Thoracic aorta (tissue), 2 donors: ENCODE measurements around the gene PDE1A. TPM values are rescaled to one million over a fixed set of nuclear protein-coding genes. Genes with fewer than 3 reads are reported as not detected.

ENCODE experiments used
- ATAC-seq: fragments of 150-250 bp; one replicate; pipeline ENCODE4 v1.8.0; 2017; ENCODE audit warnings: low read depth; ENCODE audit not compliant: insufficient number of reproducible peaks, low FRiP score
- DNase-seq: peaks from one replicate; pipeline ENCODE4 v3.0.0-alpha.2; 2020; ENCODE audit warnings: low spot score
- H3K27ac ChIP-seq, 2 donors: fragments of 200-600 bp; sonication (generic); 1 replicate in 1 of 2; 2 replicates in 1 of 2; pipeline ENCODE4 v1.5.1; 2016; ENCODE audit warnings: mild to moderate bottlenecking in 2 of 2, moderate library complexity in 2 of 2
- H3K27me3 ChIP-seq: fragments of 200-600 bp; sonication (generic); replicated peaks from 2 replicates; pipeline ENCODE4 v1.6.0; 2016; ENCODE audit warnings: mild to moderate bottlenecking; ENCODE audit not compliant: insufficient read depth
- H3K36me3 ChIP-seq: fragments of 200-600 bp; sonication (generic); one replicate; pipeline ENCODE4 v1.5.1; 2016
- H3K4me1 ChIP-seq, 2 donors: fragments of 200-600 bp; sonication (generic); 1 replicate in 1 of 2; 2 replicates in 1 of 2; pipeline versions ENCODE4 v1.5.1 to v1.6.0; 2016; ENCODE audit warnings: low read depth in 2 of 2, mild to moderate bottlenecking in 1 of 2; ENCODE audit not compliant: control insufficient read depth in 1 of 2
- H3K4me3 ChIP-seq: fragments of 200-600 bp; sonication (generic); 2 replicates; pipeline ENCODE4 v1.5.1; 2016; ENCODE audit warnings: mild to moderate bottlenecking
- H3K9me3 ChIP-seq: fragments of 200-600 bp; sonication (generic); 2 replicates; pipeline ENCODE4 v1.5.1; 2016
- total RNA-seq, 2 donors: library from RNA; depleted of rRNA; stranded (reverse); fragments of >200 nt; gene quantifications; one replicate each; pipeline versions ENCODE4 v1.1.0 to v1.2.3, GENCODE V29; 2016
- TF ChIP-seq, protein P1 (sequence below): fragments of 200-600 bp; sonication (generic); IDR thresholded peaks from one replicate; pipeline ENCODE4 v1.5.1; 2019; ENCODE audit warnings: antibody characterized with exemption

The PDE1A gene
- total RNA-seq, 2 donors from 2014 or later = 31.7 to 35.2 TPM

DNA sequence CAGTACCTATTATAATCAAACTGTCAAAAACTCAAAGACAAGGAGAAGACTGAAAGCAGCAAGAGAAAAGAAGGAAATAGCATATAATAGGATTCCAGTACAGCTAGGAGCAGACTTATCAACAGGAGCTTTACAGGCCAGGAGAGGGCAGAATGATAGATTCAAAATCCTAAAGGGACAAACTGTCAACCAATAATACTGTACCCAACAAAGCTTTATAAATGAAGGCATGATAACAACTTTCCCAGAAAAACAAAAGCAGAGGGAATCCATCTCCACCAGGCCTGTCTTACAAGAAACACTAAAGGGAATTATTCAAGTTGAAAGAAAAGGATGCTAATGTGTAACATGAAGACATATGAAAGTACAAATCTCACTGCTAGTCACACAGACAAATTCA, 42.0 kb downstream of the PDE1A start:
- ATAC-seq = no peak
- H3K4me3 ChIP-seq = no peak overlapping the region
- H3K27ac ChIP-seq = no peak overlapping the region
- no peaks in the 10 kb centered on the region for H3K36me3 ChIP-seq
- no peak for DNase-seq
- H3K27me3 ChIP-seq = no peaks in the 10 kb centered on the region
- peaks cover 1 to 10% of the 10 kb centered on the region in 2 donors for H3K4me1 ChIP-seq
- TF ChIP-seq, protein P1, sequence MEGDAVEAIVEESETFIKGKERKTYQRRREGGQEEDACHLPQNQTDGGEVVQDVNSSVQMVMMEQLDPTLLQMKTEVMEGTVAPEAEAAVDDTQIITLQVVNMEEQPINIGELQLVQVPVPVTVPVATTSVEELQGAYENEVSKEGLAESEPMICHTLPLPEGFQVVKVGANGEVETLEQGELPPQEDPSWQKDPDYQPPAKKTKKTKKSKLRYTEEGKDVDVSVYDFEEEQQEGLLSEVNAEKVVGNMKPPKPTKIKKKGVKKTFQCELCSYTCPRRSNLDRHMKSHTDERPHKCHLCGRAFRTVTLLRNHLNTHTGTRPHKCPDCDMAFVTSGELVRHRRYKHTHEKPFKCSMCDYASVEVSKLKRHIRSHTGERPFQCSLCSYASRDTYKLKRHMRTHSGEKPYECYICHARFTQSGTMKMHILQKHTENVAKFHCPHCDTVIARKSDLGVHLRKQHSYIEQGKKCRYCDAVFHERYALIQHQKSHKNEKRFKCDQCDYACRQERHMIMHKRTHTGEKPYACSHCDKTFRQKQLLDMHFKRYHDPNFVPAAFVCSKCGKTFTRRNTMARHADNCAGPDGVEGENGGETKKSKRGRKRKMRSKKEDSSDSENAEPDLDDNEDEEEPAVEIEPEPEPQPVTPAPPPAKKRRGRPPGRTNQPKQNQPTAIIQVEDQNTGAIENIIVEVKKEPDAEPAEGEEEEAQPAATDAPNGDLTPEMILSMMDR = no peak
- peaks cover 7% of the 10 kb centered on the region for H3K9me3 ChIP-seq

- Histone ChIP-seq H3K4me1 (peaks cover 11 to 32% of the 10 kb centered on the region in 2 donors), H3K4me3 (no peak overlapping the region), H3K27me3 (no peaks in the 10 kb centered on the region), H3K36me3 (no peaks in the 10 kb centered on the region), H3K27ac (no peak overlapping the region), H3K9me3 (peaks cover 20% of the 10 kb centered on the region)
- DNase-seq (no peak), ATAC-seq (no peak)
- TF ChIP-seq, protein P1 = no peak
Measured at GRCh38 chr2:182381225-182381624, 45.6 kb downstream of the PDE1A start.

DNA sequence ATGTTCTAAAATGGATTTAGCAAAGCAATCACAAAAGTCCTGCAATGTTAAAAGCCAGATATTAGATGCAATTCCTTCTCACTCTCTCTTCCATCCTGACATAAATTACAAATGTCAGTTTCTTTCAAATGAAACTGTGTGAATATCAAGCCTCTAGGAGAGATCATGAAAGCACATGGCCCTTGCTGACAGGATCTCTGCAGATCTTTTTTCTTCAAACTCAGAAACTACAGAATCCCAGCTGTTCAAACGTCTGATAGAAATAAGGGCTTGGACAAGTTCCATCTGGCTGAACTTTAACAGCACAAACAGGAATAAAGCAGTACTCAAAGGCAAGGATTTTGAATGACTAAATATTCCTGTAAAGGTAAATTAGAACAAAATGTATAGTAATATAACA, 47.6 kb downstream of the PDE1A start:
- H3K4me3 ChIP-seq = no peak overlapping the region
- peaks cover 21% of the 10 kb centered on the region for H3K9me3 ChIP-seq
- ATAC-seq = no peak
- H3K4me1 ChIP-seq = peaks cover 11 to 32% of the 10 kb centered on the region in 2 donors
- TF ChIP-seq, protein P1 = no peak
- H3K27me3 ChIP-seq = no peaks in the 10 kb centered on the region
- no peak for DNase-seq
- peak overlapping the region; percentile 48 to 61 for H3K27ac ChIP-seq
- H3K36me3 ChIP-seq = no peaks in the 10 kb centered on the region

DNA sequence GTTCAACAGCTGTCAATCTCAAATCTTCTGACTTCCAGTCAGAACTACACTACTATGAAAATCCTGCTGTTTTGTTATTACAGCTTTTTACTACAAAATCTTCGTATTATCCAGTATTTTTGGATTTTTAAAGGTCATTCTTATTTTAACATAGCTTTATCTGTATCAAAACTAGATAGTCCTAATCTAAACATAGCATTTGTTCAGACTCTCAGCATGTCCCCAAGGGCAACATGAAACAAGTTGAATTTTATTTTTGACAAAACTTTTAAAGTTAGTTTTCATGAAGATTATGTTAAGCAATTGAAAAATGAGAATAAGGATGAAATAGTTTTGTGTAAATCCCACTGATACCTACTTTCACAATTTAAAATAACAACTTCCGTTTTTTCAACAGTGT, 48.1 kb downstream of the PDE1A start:
- DNase-seq (no peak), ATAC-seq (no peak)
- H3K36me3 ChIP-seq = no peaks in the 10 kb centered on the region
- no peak overlapping the region for H3K4me3 ChIP-seq
- TF ChIP-seq, protein P1 = no peak
- H3K9me3 ChIP-seq = peaks cover 21% of the 10 kb centered on the region
- no peaks in the 10 kb centered on the region for H3K27me3 ChIP-seq
- H3K4me1 ChIP-seq = peaks cover 11 to 33% of the 10 kb centered on the region in 2 donors
- peak overlapping the region; percentile 39 to 61 for H3K27ac ChIP-seq

GRCh38 chr2:182377467-182377866, 49.4 kb downstream of the PDE1A start:
- Histone ChIP-seq H3K27ac (peak overlapping the region in 1 of 2 donors; percentile 61), H3K27me3 (no peaks in the 10 kb centered on the region), H3K4me1 (peaks cover 15 to 45% of the 10 kb centered on the region in 2 donors), H3K9me3 (peaks cover 21% of the 10 kb centered on the region), H3K4me3 (no peak overlapping the region), H3K36me3 (no peaks in the 10 kb centered on the region)
- TF ChIP-seq, protein P1 = no peak
- ATAC-seq = no peak
- no peak for DNase-seq
